Esophagus muscularis mucosa (tissue), 4 donors: Measurements from ENCODE around the gene SMAP1.

ENCODE experiments used
- CTCF ChIP-seq, 3 experiments: fragments of 200-600 bp in 2 of 3; fragments of 450-650 bp in 1 of 3; sonication (generic) in 2 of 3; IDR thresholded peaks; one replicate each; pipeline ENCODE4 v1.5.1; 2017 to 2019; ENCODE audit warnings: antibody characterized with exemption in 3 of 3, mild to moderate bottlenecking in 2 of 3, moderate library complexity in 1 of 3
- EP300 ChIP-seq: sonication (generic); formaldehyde crosslinking; IDR thresholded peaks from one replicate; pipeline ENCODE4 v1.6.1; 2017; ENCODE audit warnings: antibody characterized with exemption
- POLR2A ChIP-seq: fragments of 450-650 bp; IDR thresholded peaks from one replicate; pipeline ENCODE4 v1.6.1; 2017; ENCODE audit warnings: antibody characterized with exemption, moderate library complexity, mild to moderate bottlenecking, low read depth

- TF ChIP-seq CTCF (IDR thresholded peaks at IDR 0.05), result no peak
- TF ChIP-seq POLR2A, result no peak
- TF ChIP-seq EP300, result no peak
Measured at GRCh38 chr6:70725817-70726415, 58.2 kb downstream of the SMAP1 start.
